Osteocyte (in vitro differentiated cells): ENCODE data around the gene RAPGEF5. TPM values are rescaled to one million over a fixed set of nuclear protein-coding genes. Genes with fewer than 3 reads are reported as not detected.

Source experiments
- DNase-seq: peaks from one replicate; pipeline ENCODE4 v3.0.0; 2021; ENCODE audit warnings: mixed read lengths; ENCODE audit not compliant: unreplicated experiment; ENCODE audit errors: extremely low spot score
- H3K27ac Mint-ChIP-seq: one replicate; pipeline ENCODE4 v1.8.0; 2021; ENCODE audit warnings: mild to moderate bottlenecking, mixed read lengths; ENCODE audit not compliant: unreplicated experiment
- H3K27me3 Mint-ChIP-seq: one replicate; pipeline ENCODE4 v1.8.0; 2021; ENCODE audit warnings: mixed read lengths; ENCODE audit not compliant: unreplicated experiment
- H3K36me3 Mint-ChIP-seq: one replicate; pipeline ENCODE4 v1.8.0; 2021; ENCODE audit warnings: mixed read lengths; ENCODE audit not compliant: unreplicated experiment
- H3K4me1 Mint-ChIP-seq: one replicate; pipeline ENCODE4 v1.8.0; 2021; ENCODE audit warnings: mixed read lengths; ENCODE audit not compliant: unreplicated experiment
- H3K4me3 Mint-ChIP-seq: one replicate; pipeline ENCODE4 v1.8.0; 2021; ENCODE audit warnings: mild to moderate bottlenecking, moderate library complexity, mixed read lengths; ENCODE audit not compliant: unreplicated experiment
- H3K9me3 Mint-ChIP-seq: one replicate; pipeline ENCODE4 v1.8.0; 2021; ENCODE audit warnings: mixed read lengths; ENCODE audit not compliant: unreplicated experiment
- total RNA-seq: library from RNA; stranded (reverse); gene quantifications from 2 replicates; pipeline ENCODE4 v1.2.1, GENCODE V29; 2021
- TF ChIP-seq, protein P1 (sequence below): fragments of 200-600 bp; sonication (generic); IDR thresholded peaks from 2 replicates; pipeline ENCODE4 v1.5.0; 2021; ENCODE audit warnings: antibody characterized with exemption, mild to moderate bottlenecking, moderate library complexity

Gene RAPGEF5
- total RNA-seq, 1 donor from 2014 or later: 0.27 TPM

DNA sequence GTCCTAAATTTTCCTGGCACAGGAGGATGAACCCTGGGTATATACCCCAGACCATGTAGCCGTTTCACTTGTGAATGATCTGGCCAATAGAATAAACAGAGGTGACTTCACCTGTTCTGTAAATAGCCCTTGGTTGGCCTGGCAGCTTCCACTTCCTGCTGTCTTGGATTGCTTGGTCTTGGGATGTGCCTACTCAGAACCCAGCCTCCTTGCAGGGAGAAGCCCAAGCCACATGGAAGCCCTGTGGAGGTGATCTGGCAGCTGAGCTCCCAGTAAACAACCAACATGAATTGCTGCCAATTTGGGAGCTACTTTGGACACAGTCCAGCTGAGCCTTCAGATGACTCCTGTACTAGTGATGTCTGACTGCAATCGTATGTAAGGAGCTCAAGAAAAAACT, 4.8 kb upstream of the RAPGEF5 start:
- Mint-ChIP-seq H3K27ac (no peak overlapping the region), H3K4me1 (peaks cover 6% of the 10 kb centered on the region), H3K27me3 (peaks cover 26% of the 10 kb centered on the region), H3K9me3 (no peaks in the 10 kb centered on the region), H3K36me3 (no peaks in the 10 kb centered on the region), H3K4me3 (no peak overlapping the region)
- TF ChIP-seq, protein P1, sequence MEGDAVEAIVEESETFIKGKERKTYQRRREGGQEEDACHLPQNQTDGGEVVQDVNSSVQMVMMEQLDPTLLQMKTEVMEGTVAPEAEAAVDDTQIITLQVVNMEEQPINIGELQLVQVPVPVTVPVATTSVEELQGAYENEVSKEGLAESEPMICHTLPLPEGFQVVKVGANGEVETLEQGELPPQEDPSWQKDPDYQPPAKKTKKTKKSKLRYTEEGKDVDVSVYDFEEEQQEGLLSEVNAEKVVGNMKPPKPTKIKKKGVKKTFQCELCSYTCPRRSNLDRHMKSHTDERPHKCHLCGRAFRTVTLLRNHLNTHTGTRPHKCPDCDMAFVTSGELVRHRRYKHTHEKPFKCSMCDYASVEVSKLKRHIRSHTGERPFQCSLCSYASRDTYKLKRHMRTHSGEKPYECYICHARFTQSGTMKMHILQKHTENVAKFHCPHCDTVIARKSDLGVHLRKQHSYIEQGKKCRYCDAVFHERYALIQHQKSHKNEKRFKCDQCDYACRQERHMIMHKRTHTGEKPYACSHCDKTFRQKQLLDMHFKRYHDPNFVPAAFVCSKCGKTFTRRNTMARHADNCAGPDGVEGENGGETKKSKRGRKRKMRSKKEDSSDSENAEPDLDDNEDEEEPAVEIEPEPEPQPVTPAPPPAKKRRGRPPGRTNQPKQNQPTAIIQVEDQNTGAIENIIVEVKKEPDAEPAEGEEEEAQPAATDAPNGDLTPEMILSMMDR: no peak
- DNase-seq: no peak

DNA sequence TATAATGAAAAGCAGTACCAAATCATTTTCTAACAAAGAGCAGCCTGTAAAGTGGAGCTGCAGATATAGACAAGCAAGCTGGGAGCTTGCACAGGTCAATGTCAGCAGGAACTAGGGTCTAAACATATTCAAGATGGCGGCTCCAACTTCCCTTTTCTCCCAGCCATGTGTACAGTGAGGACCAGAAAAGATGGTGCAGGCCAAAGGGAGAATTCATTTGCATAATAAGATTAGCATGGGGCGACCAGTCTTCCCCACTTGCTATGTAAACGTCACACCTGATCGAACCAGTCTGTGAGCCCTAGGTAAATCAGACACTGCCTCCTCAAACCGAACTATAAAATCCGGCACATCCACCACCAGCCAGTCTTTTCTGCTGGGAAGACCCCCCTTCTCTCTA, 4.4 kb upstream of the RAPGEF5 start:
- TF ChIP-seq, protein P1: no peak
- Mint-ChIP-seq H3K4me1 (peaks cover 6% of the 10 kb centered on the region), H3K27me3 (peaks cover 26% of the 10 kb centered on the region), H3K36me3 (no peaks in the 10 kb centered on the region), H3K9me3 (no peaks in the 10 kb centered on the region), H3K27ac (no peak overlapping the region), H3K4me3 (no peak overlapping the region)
- no peak for DNase-seq

DNA sequence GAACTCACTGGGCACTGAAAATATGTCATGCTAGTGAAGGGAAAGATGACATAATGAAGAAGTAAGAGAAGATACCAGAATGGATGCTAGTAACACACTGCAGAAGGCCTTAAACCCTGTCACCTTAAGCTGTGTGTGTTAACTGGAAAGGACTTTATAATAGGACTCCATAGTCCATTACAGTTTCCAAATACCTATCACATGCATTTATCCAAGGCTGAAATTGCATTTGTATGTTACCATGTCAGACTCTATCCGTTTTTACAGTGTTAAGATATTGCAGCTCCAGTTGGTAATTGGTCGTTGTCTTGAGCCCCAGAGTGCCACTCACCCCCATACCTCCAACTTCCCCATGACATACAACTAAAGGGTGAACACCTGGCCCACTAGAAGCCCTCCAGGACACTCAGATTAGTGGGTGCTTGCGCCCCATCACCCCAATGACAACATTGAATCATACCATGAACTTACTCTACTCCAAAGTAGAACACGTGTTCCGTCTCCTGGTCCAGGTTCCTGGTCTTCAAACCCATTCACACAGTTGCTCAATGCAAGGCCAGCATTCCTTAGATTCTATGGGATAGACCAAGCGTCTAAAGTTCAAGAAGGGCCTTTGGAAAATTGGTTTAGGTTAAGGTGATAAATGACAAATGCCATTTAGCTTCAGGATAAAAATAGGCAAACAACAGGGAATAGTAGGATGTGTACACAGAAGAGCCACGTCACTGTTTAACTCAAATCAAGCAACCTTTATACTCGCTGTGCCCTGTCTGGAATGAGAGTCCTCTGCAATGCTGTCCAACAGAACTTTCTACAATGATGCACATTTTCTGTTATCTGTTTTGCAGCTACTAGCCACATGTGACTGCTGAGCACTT, 2.1 kb upstream of the RAPGEF5 start:
- Mint-ChIP-seq H3K4me1 (peaks cover 11% of the 10 kb centered on the region), H3K4me3 (no peak overlapping the region), H3K36me3 (no peaks in the 10 kb centered on the region), H3K27ac (no peak overlapping the region), H3K27me3 (peaks cover 29% of the 10 kb centered on the region), H3K9me3 (no peaks in the 10 kb centered on the region)
- TF ChIP-seq, protein P1: no peak
- DNase-seq: no peak

DNA sequence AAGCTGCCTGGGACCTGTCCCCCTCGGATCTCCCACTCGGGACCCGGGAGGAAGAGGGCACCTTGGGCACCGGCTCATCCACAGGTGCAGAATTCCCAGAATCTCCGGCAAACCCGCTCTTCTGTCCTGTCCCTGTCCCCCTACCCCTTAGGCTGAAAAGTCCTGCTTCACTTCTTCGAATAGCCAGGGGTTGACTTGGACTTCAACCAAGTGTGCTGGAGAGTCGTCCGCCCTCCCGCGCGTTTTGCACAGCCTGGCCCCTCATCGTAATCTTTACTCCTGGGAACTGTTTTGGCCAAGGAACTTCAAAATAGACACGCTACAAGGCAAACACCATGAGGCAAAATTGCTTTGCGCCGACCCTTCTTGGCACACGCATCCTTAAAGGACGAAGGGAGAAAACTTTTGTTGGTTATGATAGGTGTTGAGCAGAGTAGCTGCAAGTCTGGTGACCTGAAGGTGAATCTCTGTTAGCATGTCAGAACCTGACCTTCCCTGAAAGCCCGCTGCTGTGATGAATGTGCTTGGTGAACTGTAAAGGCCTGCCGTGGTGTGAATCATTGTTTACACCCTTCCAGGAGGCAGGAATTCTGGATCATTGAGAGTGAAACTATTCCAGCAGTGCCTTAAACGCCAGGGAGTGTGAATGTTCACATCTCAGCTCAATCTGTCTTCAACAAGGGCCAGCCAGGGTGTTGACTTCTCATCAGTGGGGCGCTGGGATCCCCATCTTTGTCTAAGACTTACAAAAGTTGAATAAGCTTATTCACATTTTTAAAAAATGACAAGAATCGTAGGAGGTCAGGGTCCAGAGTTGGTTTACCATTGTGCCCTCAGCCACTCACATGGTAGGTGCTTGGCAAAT, 589 bp upstream of the RAPGEF5 start:
- Mint-ChIP-seq H3K27ac (no peak overlapping the region), H3K4me3 (peak overlapping the region; percentile 70), H3K9me3 (peaks cover 3% of the 10 kb centered on the region), H3K4me1 (peaks cover 11% of the 10 kb centered on the region), H3K27me3 (peaks cover 33% of the 10 kb centered on the region), H3K36me3 (no peaks in the 10 kb centered on the region)
- TF ChIP-seq, protein P1: no peak
- no peak for DNase-seq
